ENCODE measurements around the gene C14orf93. TPM values are rescaled to one million over a fixed set of nuclear protein-coding genes. Genes with fewer than 3 reads are reported as not detected.

The C14orf93 gene
- total RNA-seq, 4 donors from 2014 or later: 11.0 to 34.4 (median 19.8) TPM

GRCh38 chr14:23042162-23042965 is 32.4 kb upstream of the C14orf93 start, which contains the start of gene PSMB11:
Gene PSMB11, plus strand, starts transcription at chr14:23042212. Its CDS starts 14 bp downstream, at chr14:23042226.
- Histone ChIP-seq H3K27me3 (no peaks in the 10 kb centered on the region), H3K9me3 (no peaks in the 10 kb centered on the region), H3K4me1 (peaks cover 0 to 7% (median 0%) of the 10 kb centered on the region in 4 donors), H3K27ac (no peak within 1 kb of the TSS), H3K36me3 (no peaks in the 10 kb centered on the region), H3K4me3 (no peak within 1 kb of the TSS)
- TF ChIP-seq CTCF (IDR thresholded peaks at IDR 0.05) (no peak), POLR2A (IDR thresholded peaks at IDR 0.05) (no peak)
- DNase-seq: no peak

GRCh38 chr14:23041729-23042128 is 31.8 kb upstream of the C14orf93 start:
- Histone ChIP-seq H3K36me3 (no peaks in the 10 kb centered on the region), H3K27ac (no peak overlapping the region), H3K9me3 (no peaks in the 10 kb centered on the region), H3K4me3 (no peak overlapping the region), H3K4me1 (peaks cover 0 to 7% (median 0%) of the 10 kb centered on the region in 4 donors), H3K27me3 (no peaks in the 10 kb centered on the region)
- TF ChIP-seq CTCF (IDR thresholded peaks at IDR 0.05) (no peak), POLR2A (IDR thresholded peaks at IDR 0.05) (no peak)
- DNase-seq: no peak

- H3K36me3 ChIP-seq: no peaks in the 10 kb centered on the region
- H3K9me3 ChIP-seq: no peaks in the 10 kb centered on the region
- H3K27me3 ChIP-seq: no peaks in the 10 kb centered on the region
- no peak overlapping the region for H3K4me3 ChIP-seq
- no peak for DNase-seq
- TF ChIP-seq CTCF (IDR thresholded peaks at IDR 0.05) (no peak), POLR2A (IDR thresholded peaks at IDR 0.05) (no peak)
- H3K27ac ChIP-seq: no peak overlapping the region
- H3K4me1 ChIP-seq: peaks cover 0 to 4% (median 2%) of the 10 kb centered on the region in 4 donors
Observed at GRCh38 chr14:23040100-23040499, 30.2 kb upstream of the C14orf93 start.

- Histone ChIP-seq H3K27ac (peak overlapping the region; percentile 85 to 95 (median 91)), H3K9me3 (no peaks in the 10 kb centered on the region), H3K4me1 (peaks cover 0 to 17% (median 2%) of the 10 kb centered on the region in 4 donors), H3K36me3 (peaks cover 0 to 28% (median 0%) of the 10 kb centered on the region in 3 donors), H3K27me3 (no peaks in the 10 kb centered on the region), H3K4me3 (peak overlapping the region in 3 of 4 donors; percentile 66 to 86 (median 74))
- TF ChIP-seq POLR2A (IDR thresholded peaks at IDR 0.05): no peak
- TF ChIP-seq CTCF (IDR thresholded peaks at IDR 0.05): peak in 2 of 6 experiments; percentile 32 to 34
- DNase-seq: no peak
Observed at GRCh38 chr14:23035303-23036144, 25.6 kb upstream of the C14orf93 start.

- peak in 1 of 6 experiments; percentile 40 for TF ChIP-seq CTCF (IDR thresholded peaks at IDR 0.05)
- TF ChIP-seq POLR2A (IDR thresholded peaks at IDR 0.05): peak; percentile 19 to 25
- Histone ChIP-seq H3K9me3 (no peaks in the 10 kb centered on the region), H3K27me3 (no peaks in the 10 kb centered on the region), H3K4me1 (peaks cover 0 to 17% (median 2%) of the 10 kb centered on the region in 4 donors), H3K27ac (peak within 1 kb of the TSS; percentile 85 to 95 (median 91)), H3K4me3 (peak within 1 kb of the TSS; percentile 66 to 86 (median 76)), H3K36me3 (peaks cover 0 to 31% (median 0%) of the 10 kb centered on the region in 3 donors)
- peak; percentile 84 to 96 (median 85) for DNase-seq
Observed at GRCh38 chr14:23034498-23035302, 24.8 kb upstream of the C14orf93 start, which contains the start of gene PSMB5. Gene PSMB5, minus strand, starts transcription at chr14:23034900. Its CDS starts 19 bp downstream, at chr14:23034881.
